HepG2 (cell line): Measurements from ENCODE around the gene TNFAIP2. TPM values are rescaled to one million over a fixed set of nuclear protein-coding genes. Genes with fewer than 3 reads are reported as not detected.

ENCODE experiments used
- ATAC-seq: fragments of 200-7000 bp; cut with Tn5 transposase; 3 replicates; pipeline ENCODE4 v1.9.1; 2020; ENCODE audit warnings: mild to moderate bottlenecking, moderate library complexity
- BruUV-seq: library from RNA; stranded (reverse); fragments of 400-500 nt; replicated peaks from 2 replicates; lab custom pipeline; 2021; lab: Mats Ljungman, UMichigan
- CTCF ChIA-PET: fragments of 300-600 bp; formaldehyde crosslinking; extraction: SDS; loops from one replicate; lab custom pipeline; 2021; ENCODE audit warnings: low total read pairs, inconsistent platforms, low intra/inter-chr PET ratio; lab: Yijun Ruan, JAX
- POLR2A ChIA-PET: fragments of 350-600 bp; sonication (Branson Sonifier 250); formaldehyde crosslinking; loops from one replicate; lab custom pipeline; 2020; ENCODE audit warnings: antibody characterized with exemption, inconsistent platforms; lab: Yijun Ruan, JAX
- DNase-seq: peaks from one replicate; pipeline ENCODE4 v3.0.0-alpha.2; 2015; ENCODE audit warnings: low spot score
- FAIRE-seq: peaks from 3 replicates; lab custom pipeline; 2011; peaks lifted over from hg19 to GRCh38; lab: Jason Lieb, UNC
- H2AFZ ChIP-seq: one replicate; pipeline ENCODE4 v1.6.1; 2011; ENCODE audit warnings: low read length, inconsistent platforms
- H3K27ac ChIP-seq: fragments of 300-600 bp; 3 replicates; pipeline ENCODE4 v1.8.0; 2011; ENCODE audit warnings: mixed run types, mild to moderate bottlenecking, mixed read lengths, low read length, inconsistent platforms; ENCODE audit not compliant: insufficient read depth; ENCODE audit errors: extremely low read length
- H3K27me3 ChIP-seq, 2 experiments: fragments of 200-600 bp in 1 of 2; 2 replicates in 1 of 2; 3 replicates in 1 of 2; pipeline versions ENCODE4 v1.6.0 to v1.8.0; 2011; ENCODE audit warnings: low read length in 2 of 2, mild to moderate bottlenecking in 2 of 2, moderate library complexity in 2 of 2, inconsistent platforms in 1 of 2; ENCODE audit not compliant: insufficient read depth in 2 of 2, control insufficient read depth in 1 of 2
- H3K36me3 ChIP-seq, 2 experiments: fragments of 200-600 bp in 1 of 2; replicated peaks in 1 of 2; 2 replicates in 1 of 2; 3 replicates in 1 of 2; pipeline versions ENCODE4 v1.5.1 to v1.8.0; 2011; ENCODE audit warnings: low read length in 2 of 2, inconsistent platforms in 1 of 2; ENCODE audit not compliant: insufficient read depth in 2 of 2, control insufficient read depth in 1 of 2
- H3K4me1 ChIP-seq: 2 replicates; pipeline ENCODE4 v1.5.1; 2012; ENCODE audit warnings: low read length, inconsistent platforms; ENCODE audit not compliant: insufficient read depth
- H3K4me2 ChIP-seq: 2 replicates; pipeline ENCODE4 v1.6.0; 2011; ENCODE audit warnings: low read depth, low read length, inconsistent platforms
- H3K4me3 ChIP-seq, 3 experiments: fragments of 200-600 bp in 1 of 3; sonication (generic), shearing (Covaris generic) in 1 of 3; replicated peaks in 1 of 3; 2 replicates each; pipeline ENCODE4 v1.5.1; 2011 to 2016; ENCODE audit warnings: low read length in 3 of 3, inconsistent platforms in 2 of 3, low read depth in 2 of 3, mild to moderate bottlenecking in 2 of 3, control low read depth in 1 of 3, mixed read lengths in 1 of 3; ENCODE audit not compliant: insufficient read depth in 1 of 3
- H3K79me2 ChIP-seq: one replicate; pipeline ENCODE4 v1.6.1; 2011; ENCODE audit warnings: low read length, inconsistent platforms; ENCODE audit not compliant: insufficient read depth
- H3K9ac ChIP-seq: 2 replicates; pipeline ENCODE4 v1.6.0; 2011; ENCODE audit warnings: mild to moderate bottlenecking, low read depth, low read length, inconsistent platforms; ENCODE audit not compliant: insufficient read depth
- H3K9me3 ChIP-seq: 2 replicates; pipeline ENCODE4 v1.5.1; 2012; ENCODE audit warnings: mild to moderate bottlenecking, low read length
- H4K20me1 ChIP-seq: 2 replicates; pipeline ENCODE4 v1.6.0; 2011; ENCODE audit warnings: inconsistent platforms, mild to moderate bottlenecking, low read length, moderate library complexity; ENCODE audit not compliant: insufficient read depth
- ATF4 ChIP-seq, 2 experiments: fragments of 450-650 bp in 1 of 2; sonication (generic) in 1 of 2; formaldehyde crosslinking; IDR thresholded peaks; 2 replicates each; pipeline versions ENCODE4 v1.5.0 to v1.8.0; 2020 to 2022; ENCODE audit warnings: mild to moderate bottlenecking in 1 of 2, missing genetic modification reagents in 1 of 2
- DZIP1 ChIP-seq: sonication (generic); formaldehyde crosslinking; IDR thresholded peaks from 2 replicates; pipeline ENCODE4 v1.5.0; 2020; ENCODE audit warnings: mild to moderate bottlenecking, missing genetic modification reagents
- SRF ChIP-seq: IDR thresholded peaks from 2 replicates; pipeline ENCODE4 v1.6.1; 2011; ENCODE audit warnings: mild to moderate bottlenecking, low read depth, low read length, moderate library complexity
- ZFP41 ChIP-seq: sonication (generic); formaldehyde crosslinking; IDR thresholded peaks from 2 replicates; pipeline ENCODE4 v1.4.0; 2020; ENCODE audit warnings: mild to moderate bottlenecking, missing genetic modification reagents, borderline replicate concordance
- ZKSCAN5 ChIP-seq: sonication (generic); formaldehyde crosslinking; IDR thresholded peaks from 2 replicates; pipeline ENCODE4 v1.5.1; 2020; ENCODE audit warnings: mild to moderate bottlenecking, missing genetic modification reagents
- ZNF614 ChIP-seq: IDR thresholded peaks from 2 replicates; pipeline ENCODE4 v1.6.1; 2018; ENCODE audit warnings: missing biosample characterization, missing genetic modification reagents, inconsistent platforms, borderline replicate concordance
- ZNF790 ChIP-seq: sonication (generic); formaldehyde crosslinking; IDR thresholded peaks from 2 replicates; pipeline ENCODE4 v1.8.0; 2022; ENCODE audit warnings: missing genetic modification reagents, mild to moderate bottlenecking, borderline replicate concordance
- ZSCAN5A ChIP-seq: sonication (generic); formaldehyde crosslinking; IDR thresholded peaks from 2 replicates; pipeline ENCODE4 v1.8.0; 2022; ENCODE audit warnings: mild to moderate bottlenecking, missing genetic modification reagents, borderline replicate concordance
- whole genome bisulfite sequencing: methylation state at CpG from one replicate; pipeline ENCODE4 v1.1.6; 2017; ENCODE audit warnings: low lambda C conversion rate; 5-methylcytosine and 5-hydroxymethylcytosine counted together
- in situ Hi-C: cut with HindIII; loops from 2 replicates; pipeline ENCODE4 v1.10.0; 2017; ENCODE audit warnings: low pct_unique_long_range_greater_than_20kb; ENCODE audit not compliant: extremely low pct_ligation_motif_present
- intact Hi-C: fragments of 100-400 bp; cut with micrococcal nuclease; formaldehyde crosslinking; loops from one replicate; pipeline ENCODE4 v1.10.0; 2022; ENCODE audit not compliant: unreplicated experiment
- polyA plus RNA-seq, 8 experiments: library from polyadenylated mRNA; depleted of rRNA in 3 of 8; stranded (reverse) in 7 of 8; unstranded in 1 of 8; fragments of >200 nt; fragmentation: Illumina TruSeq in 4 of 8; extraction: Trizol in 4 of 8; gene quantifications; 2 replicates each; pipeline versions ENCODE4 v1.2.1 to v1.2.3, GENCODE V29; 2011 to 2016; ENCODE audit warnings: low read depth in 4 of 8, missing spikeins in 1 of 8, mixed read lengths in 1 of 8; ENCODE audit not compliant: insufficient read depth in 1 of 8
- total RNA-seq, 5 experiments: library from RNA; depleted of rRNA; stranded (reverse); fragments of >200 nt; fragmentation: Illumina TruSeq; extraction: Trizol; gene quantifications; 2 replicates each; pipeline ENCODE4 v1.2.3, GENCODE V29; 2016; ENCODE audit warnings: low read depth in 1 of 5

The TNFAIP2 gene
- total and polyA plus RNA-seq, 2 of the 13 experiments (the other 11 are each of a cell fraction or from before 2014, with no cell fraction given): 0.46 to 1.5 TPM

GRCh38 chr14:103164006-103164405, 40.7 kb downstream of the TNFAIP2 start:
- no peaks in the 10 kb centered on the region for H3K36me3 ChIP-seq
- H3K4me3 ChIP-seq: no peak overlapping the region
- H3K27ac ChIP-seq: no peak overlapping the region
- ChIA-PET POLR2A (interaction anchor here (1.4 kb wide), 1 partner anchor 23 kb away, joined by 3 read pairs; no protein-coding TSS in a partner anchor), CTCF (no interaction called here)
- no peak overlapping the region for H3K4me2 ChIP-seq
- in situ Hi-C loops (no loop called here), intact Hi-C loops (no loop called here)
- no peak for TF ChIP-seq ZSCAN5A (CRISPR knock-in tag)
- no peak for TF ChIP-seq ZNF614
- no peak for TF ChIP-seq ATF4 (CRISPR knock-in tag; IDR thresholded peaks at IDR 0.05)
- TF ChIP-seq DZIP1 (CRISPR knock-in tag): no peak
- TF ChIP-seq ZKSCAN5 (CRISPR knock-in tag): no peak
- TF ChIP-seq ZNF790 (CRISPR knock-in tag): no peak
- TF ChIP-seq ZFP41 (CRISPR knock-in tag): no peak
- TF ChIP-seq SRF: no peak
- H3K9ac ChIP-seq: no peak overlapping the region
- no peaks in the 10 kb centered on the region for H4K20me1 ChIP-seq
- ATAC-seq (no peak), FAIRE-seq (no peak), DNase-seq (no peak)
- BruUV-seq: no TSS peak
- peaks cover 5 to 36% of the 10 kb centered on the region in 2 experiments; a peak in 4 of 5 replicates for H3K27me3 ChIP-seq
- no peak overlapping the region for H2AFZ ChIP-seq
- no peaks in the 10 kb centered on the region for H3K9me3 ChIP-seq
- WGBS: 51% methylated on average over 6 of the region's 10 CpGs
- no peaks in the 10 kb centered on the region for H3K79me2 ChIP-seq
- H3K4me1 ChIP-seq: no peaks in the 10 kb centered on the region
